Measurements from ENCODE around the gene KLHL17. TPM values are rescaled to one million over a fixed set of nuclear protein-coding genes. Genes with fewer than 3 reads are reported as not detected.
A peak's percentile ranks its signal among the peaks of the same experiment; 100 is the strongest.

The KLHL17 gene
- total and polyA plus RNA-seq, 5 donors from 2014 or later, result 1.5 to 28.4 (median 1.6) TPM

- no peaks in the 10 kb centered on the region for H3K9me3 ChIP-seq (ENCODE audit: control insufficient read depth in 2 of 2, low read length in 2 of 2)
- peak overlapping the region in 3 of 4 donors; percentile 63 to 84 (median 71) for H3K4me3 Mint-ChIP-seq
- H3K36me3 Mint-ChIP-seq, result peaks cover 5% of the 10 kb centered on the region
- no peaks in the 10 kb centered on the region for H3K27me3 ChIP-seq (ENCODE audit: control insufficient read depth, insufficient read depth, low read length)
- H3K27ac Mint-ChIP-seq, result peak overlapping the region in 1 of 3 donors; percentile 36
- H3K27me3 Mint-ChIP-seq, result no peaks in the 10 kb centered on the region
- H3K36me3 ChIP-seq (ENCODE audit: control insufficient read depth, insufficient read depth, low read length), result peaks cover 4% of the 10 kb centered on the region
- ATAC-seq (ENCODE audit: low read depth in 2 of 2) (no peak), DNase-seq (no peak)
- H3K4me3 ChIP-seq (ENCODE audit: low read depth, low read length), result no peak overlapping the region
- no peak overlapping the region for H3K27ac ChIP-seq (ENCODE audit: insufficient read depth, low read length, poor library complexity, severe bottlenecking)
- no peaks in the 10 kb centered on the region for H3K9me3 Mint-ChIP-seq
- H3K4me1 Mint-ChIP-seq, result peaks cover 0 to 38% (median 7%) of the 10 kb centered on the region in 4 donors
- H3K4me1 ChIP-seq (ENCODE audit: control insufficient read depth, insufficient read depth, low read length, poor library complexity, severe bottlenecking), result peaks cover 43% of the 10 kb centered on the region
Observed at GRCh38 chr1:961132-961669, 817 bp downstream of the KLHL17 start.

DNA sequence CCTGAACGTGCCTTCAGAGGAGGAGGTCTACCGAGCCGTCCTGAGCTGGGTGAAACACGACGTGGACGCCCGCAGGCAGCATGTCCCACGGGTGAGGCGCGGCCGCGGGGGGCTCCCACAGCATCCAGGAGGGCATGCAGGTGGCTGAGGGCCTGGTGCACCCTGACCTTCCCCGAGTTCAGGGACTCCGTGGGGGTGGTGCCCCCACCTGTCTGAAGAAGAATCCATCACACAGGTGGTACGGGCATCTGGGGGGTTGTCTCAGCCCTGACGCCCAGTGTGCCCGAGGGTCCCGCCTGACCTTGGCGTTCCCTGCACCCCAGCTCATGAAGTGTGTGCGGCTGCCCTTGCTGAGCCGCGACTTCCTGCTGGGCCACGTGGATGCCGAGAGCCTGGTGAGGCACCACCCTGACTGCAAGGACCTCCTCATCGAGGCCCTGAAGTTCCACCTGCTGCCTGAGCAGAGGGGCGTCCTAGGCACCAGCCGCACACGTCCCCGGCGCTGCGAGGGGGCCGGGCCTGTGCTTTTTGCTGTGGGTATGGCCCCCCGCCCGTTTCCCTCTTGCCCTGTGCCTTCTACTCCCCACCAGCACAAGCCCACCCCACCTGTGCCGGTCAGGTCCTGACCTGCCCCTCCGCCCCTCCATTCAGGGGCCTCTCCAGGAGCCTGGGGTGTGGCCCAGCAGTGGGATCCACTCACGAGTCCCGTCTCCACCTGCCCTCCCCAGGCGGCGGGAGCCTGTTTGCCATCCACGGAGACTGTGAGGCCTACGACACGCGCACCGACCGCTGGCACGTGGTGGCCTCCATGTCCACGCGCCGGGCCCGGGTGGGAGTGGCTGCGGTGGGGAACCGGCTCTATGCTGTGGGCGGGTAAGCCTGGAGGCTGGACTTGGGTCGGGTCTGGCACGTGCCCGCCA, 2.3 kb downstream of the KLHL17 start:
- Histone ChIP-seq H3K36me3 (ENCODE audit: control insufficient read depth, insufficient read depth, low read length) (no peaks in the 10 kb centered on the region), H3K4me3 (ENCODE audit: low read depth, low read length) (no peak overlapping the region), H3K27ac (ENCODE audit: insufficient read depth, low read length, poor library complexity, severe bottlenecking) (no peak overlapping the region), H3K9me3 (ENCODE audit: control insufficient read depth in 2 of 2, low read length in 2 of 2) (no peaks in the 10 kb centered on the region), H3K27me3 (ENCODE audit: control insufficient read depth, insufficient read depth, low read length) (no peaks in the 10 kb centered on the region), H3K4me1 (ENCODE audit: control insufficient read depth, insufficient read depth, low read length, poor library complexity, severe bottlenecking) (peaks cover 50% of the 10 kb centered on the region)
- Mint-ChIP-seq H3K4me1 (peaks cover 0 to 35% (median 3%) of the 10 kb centered on the region in 4 donors), H3K4me3 (peak overlapping the region; percentile 63 to 92 (median 76)), H3K27me3 (no peaks in the 10 kb centered on the region), H3K36me3 (peaks cover 2% of the 10 kb centered on the region), H3K9me3 (no peaks in the 10 kb centered on the region), H3K27ac (no peak overlapping the region)
- DNase-seq, result no peak
- no peak for ATAC-seq (ENCODE audit: low read depth in 2 of 2)

DNA sequence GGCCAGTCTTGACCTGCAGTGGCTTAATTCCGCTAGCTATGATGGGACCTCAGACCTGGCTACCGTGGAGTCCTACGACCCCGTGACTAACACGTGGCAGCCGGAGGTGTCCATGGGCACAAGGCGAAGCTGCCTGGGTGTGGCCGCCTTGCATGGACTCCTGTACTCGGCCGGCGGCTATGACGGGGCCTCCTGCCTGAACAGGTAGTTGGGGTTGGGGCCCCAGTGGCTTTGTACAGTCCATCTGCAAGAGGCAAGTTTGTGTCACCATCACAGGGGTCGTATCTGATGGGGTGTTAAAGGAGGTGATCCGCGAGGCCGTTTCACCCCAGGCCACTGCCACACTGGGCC, 2.9 kb downstream of the KLHL17 start:
- Histone ChIP-seq H3K4me3 (ENCODE audit: low read depth, low read length) (no peak overlapping the region), H3K4me1 (ENCODE audit: control insufficient read depth, insufficient read depth, low read length, poor library complexity, severe bottlenecking) (peaks cover 44% of the 10 kb centered on the region), H3K27me3 (ENCODE audit: control insufficient read depth, insufficient read depth, low read length) (no peaks in the 10 kb centered on the region), H3K9me3 (ENCODE audit: control insufficient read depth in 2 of 2, low read length in 2 of 2) (no peaks in the 10 kb centered on the region), H3K27ac (ENCODE audit: insufficient read depth, low read length, poor library complexity, severe bottlenecking) (no peak overlapping the region), H3K36me3 (ENCODE audit: control insufficient read depth, insufficient read depth, low read length) (no peaks in the 10 kb centered on the region)
- no peaks in the 10 kb centered on the region for H3K9me3 Mint-ChIP-seq
- no peaks in the 10 kb centered on the region for H3K27me3 Mint-ChIP-seq
- H3K27ac Mint-ChIP-seq, result no peak overlapping the region
- peaks cover 0 to 29% (median under 1%) of the 10 kb centered on the region in 4 donors for H3K4me1 Mint-ChIP-seq
- H3K4me3 Mint-ChIP-seq, result peak overlapping the region in 2 of 4 donors; percentile 48 to 73
- no peak for DNase-seq
- no peaks in the 10 kb centered on the region for H3K36me3 Mint-ChIP-seq
- ATAC-seq (ENCODE audit: low read depth in 2 of 2), result no peak

DNA sequence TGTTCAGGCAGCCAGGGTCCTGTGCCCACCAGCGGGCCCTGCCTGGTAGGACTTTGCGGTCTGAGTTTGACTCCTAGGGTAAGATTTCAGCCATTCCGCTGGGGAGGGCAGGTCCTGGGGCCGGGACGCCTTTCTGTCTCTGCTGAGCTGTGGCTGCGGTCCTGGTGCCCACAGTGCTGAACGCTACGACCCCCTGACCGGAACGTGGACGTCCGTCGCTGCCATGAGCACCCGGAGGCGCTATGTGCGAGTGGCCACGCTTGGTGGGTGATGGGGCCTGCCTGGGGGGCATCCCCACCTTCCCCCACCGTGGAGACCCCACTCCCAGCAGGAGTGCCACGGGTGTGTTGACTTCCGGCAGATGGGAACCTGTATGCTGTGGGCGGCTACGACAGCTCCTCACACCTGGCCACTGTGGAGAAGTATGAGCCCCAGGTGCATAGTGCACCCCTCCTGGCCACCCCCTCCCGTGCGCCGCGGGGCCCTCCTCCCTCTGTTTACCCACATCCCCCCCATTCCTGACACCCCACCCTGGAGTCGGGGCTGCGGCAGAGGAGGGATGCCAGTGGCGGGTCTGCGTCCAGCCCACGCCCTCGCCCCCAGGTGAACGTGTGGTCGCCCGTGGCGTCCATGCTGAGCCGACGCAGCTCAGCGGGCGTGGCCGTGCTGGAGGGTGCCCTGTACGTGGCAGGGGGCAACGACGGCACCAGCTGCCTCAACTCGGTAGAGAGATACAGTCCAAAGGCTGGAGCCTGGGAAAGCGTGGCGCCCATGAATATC, 3.6 kb downstream of the KLHL17 start:
- no peak for ATAC-seq (ENCODE audit: low read depth in 2 of 2)
- no peaks in the 10 kb centered on the region for H3K27me3 ChIP-seq (ENCODE audit: control insufficient read depth, insufficient read depth, low read length)
- no peak overlapping the region for H3K27ac Mint-ChIP-seq

GRCh38 chr1:964691-965525, 4.5 kb downstream of the KLHL17 start:
- DNase-seq, result no peak
- Histone ChIP-seq H3K4me1 (ENCODE audit: control insufficient read depth, insufficient read depth, low read length, poor library complexity, severe bottlenecking) (peaks cover 33% of the 10 kb centered on the region), H3K36me3 (ENCODE audit: control insufficient read depth, insufficient read depth, low read length) (no peaks in the 10 kb centered on the region), H3K4me3 (ENCODE audit: low read depth, low read length) (no peak overlapping the region), H3K27ac (ENCODE audit: insufficient read depth, low read length, poor library complexity, severe bottlenecking) (no peak overlapping the region), H3K27me3 (ENCODE audit: control insufficient read depth, insufficient read depth, low read length) (no peaks in the 10 kb centered on the region), H3K9me3 (ENCODE audit: control insufficient read depth in 2 of 2, low read length in 2 of 2) (no peaks in the 10 kb centered on the region)
- H3K36me3 Mint-ChIP-seq, result no peaks in the 10 kb centered on the region
- peaks cover 0 to 22% (median 0%) of the 10 kb centered on the region in 4 donors for H3K4me1 Mint-ChIP-seq
- H3K9me3 Mint-ChIP-seq, result no peaks in the 10 kb centered on the region
- peak overlapping the region in 1 of 4 donors; percentile 64 for H3K4me3 Mint-ChIP-seq
- no peak overlapping the region for H3K27ac Mint-ChIP-seq
- no peaks in the 10 kb centered on the region for H3K27me3 Mint-ChIP-seq
- ATAC-seq (ENCODE audit: low read depth in 2 of 2), result no peak

More for the DNA sequence above, 3.6 kb downstream of the KLHL17 start:
- H3K4me1 ChIP-seq (ENCODE audit: control insufficient read depth, insufficient read depth, low read length, poor library complexity, severe bottlenecking), result peaks cover 40% of the 10 kb centered on the region
- no peak overlapping the region for H3K27ac ChIP-seq (ENCODE audit: insufficient read depth, low read length, poor library complexity, severe bottlenecking)
- peaks cover 0 to 24% (median 0%) of the 10 kb centered on the region in 4 donors for H3K4me1 Mint-ChIP-seq
- H3K36me3 ChIP-seq (ENCODE audit: control insufficient read depth, insufficient read depth, low read length), result no peaks in the 10 kb centered on the region
- H3K27me3 Mint-ChIP-seq, result no peaks in the 10 kb centered on the region
- H3K4me3 Mint-ChIP-seq, result peak overlapping the region in 3 of 4 donors; percentile 15 to 73 (median 48)
- no peaks in the 10 kb centered on the region for H3K9me3 Mint-ChIP-seq
- no peak for DNase-seq
- H3K36me3 Mint-ChIP-seq, result no peaks in the 10 kb centered on the region
- no peaks in the 10 kb centered on the region for H3K9me3 ChIP-seq (ENCODE audit: control insufficient read depth in 2 of 2, low read length in 2 of 2)
- H3K4me3 ChIP-seq (ENCODE audit: low read depth, low read length), result no peak overlapping the region

GRCh38 chr1:965526-966134, 5.2 kb downstream of the KLHL17 start:
- peak overlapping the region; percentile 68 for H3K27ac ChIP-seq (ENCODE audit: insufficient read depth, low read length, poor library complexity, severe bottlenecking)
- Mint-ChIP-seq H3K4me1 (peaks cover 0 to 19% (median 0%) of the 10 kb centered on the region in 4 donors), H3K27me3 (no peaks in the 10 kb centered on the region), H3K9me3 (no peaks in the 10 kb centered on the region), H3K4me3 (peak overlapping the region; percentile 21 to 64 (median 38)), H3K36me3 (no peaks in the 10 kb centered on the region), H3K27ac (peak overlapping the region in 2 of 3 donors; percentile 7 to 60)
- no peaks in the 10 kb centered on the region for H3K36me3 ChIP-seq (ENCODE audit: control insufficient read depth, insufficient read depth, low read length)
- H3K9me3 ChIP-seq (ENCODE audit: control insufficient read depth in 2 of 2, low read length in 2 of 2), result no peaks in the 10 kb centered on the region
- DNase-seq (no peak), ATAC-seq (ENCODE audit: low read depth in 2 of 2) (no peak)
- no peak overlapping the region for H3K4me3 ChIP-seq (ENCODE audit: low read depth, low read length)
- no peaks in the 10 kb centered on the region for H3K27me3 ChIP-seq (ENCODE audit: control insufficient read depth, insufficient read depth, low read length)
- peaks cover 28% of the 10 kb centered on the region for H3K4me1 ChIP-seq (ENCODE audit: control insufficient read depth, insufficient read depth, low read length, poor library complexity, severe bottlenecking)

Measured in CD4-positive, CD25-positive, alpha-beta regulatory T cell (primary cell).